Kidney capillary endothelial cell (primary cell): Measurements from ENCODE around the gene TRIM22.
"Not testable (repeated sequence)": the region's sequence is repeated elsewhere in the genome, so short reads cannot be mapped to it uniquely, and the experiment has no call there.

Source experiments
- DNase-seq: peaks from one replicate; pipeline ENCODE4 v3.0.0-alpha.2; 2018; ENCODE audit warnings: low spot score

TRIM22 gene

DNA sequence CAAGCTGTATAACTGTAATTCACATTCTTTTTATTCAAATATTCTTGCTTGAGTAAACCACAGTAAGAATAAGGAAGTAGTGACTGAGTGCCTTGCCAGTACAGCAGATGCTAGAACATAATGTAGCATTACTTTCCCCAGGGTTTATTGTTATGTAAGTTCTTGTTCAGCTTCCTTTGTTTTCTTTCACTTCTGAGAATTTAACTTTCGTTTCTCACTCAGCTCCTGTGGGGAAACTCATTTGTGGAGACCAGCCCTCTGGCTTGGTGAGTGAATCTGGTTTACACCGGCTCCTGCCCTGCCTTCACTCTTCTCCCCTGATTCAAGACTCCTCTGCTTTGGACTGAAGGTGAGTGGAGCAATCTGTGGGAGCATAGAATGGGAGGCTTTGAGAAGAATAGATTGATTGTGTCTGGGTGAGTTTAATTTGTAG is at the start of gene TRIM22:
Gene TRIM22, plus strand, starts transcription at position 240 of the 433 bp plus-strand sequence. CDS start 6,443 bp downstream, outside the sequence.
- no peak for DNase-seq

- DNase-seq: no peak
Measured at GRCh38 chr11:5639953-5640352, 49.6 kb upstream of the TRIM22 start.

DNA sequence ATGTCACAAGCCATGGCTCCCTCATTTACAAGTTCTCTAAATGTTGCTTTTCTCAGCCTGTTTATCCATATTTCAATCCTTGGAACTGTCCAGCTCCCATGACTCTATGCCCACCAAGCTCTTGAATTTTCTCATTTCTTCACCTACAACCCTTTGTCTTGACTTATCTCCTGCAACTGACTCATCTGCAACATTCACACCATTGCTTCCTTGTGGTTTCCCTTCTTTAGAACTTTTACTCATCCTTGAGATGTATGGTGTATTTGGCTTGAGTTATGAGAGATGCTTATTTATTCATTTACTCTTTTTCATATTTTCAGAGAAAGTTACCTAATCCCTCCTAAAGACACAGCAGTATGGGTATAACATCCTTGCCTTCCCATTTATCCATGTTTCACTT is 46.0 kb upstream of the TRIM22 start:
- DNase-seq: no peak

GRCh38 chr11:5646139-5646538 is 43.5 kb upstream of the TRIM22 start:
- no peak for DNase-seq

DNA sequence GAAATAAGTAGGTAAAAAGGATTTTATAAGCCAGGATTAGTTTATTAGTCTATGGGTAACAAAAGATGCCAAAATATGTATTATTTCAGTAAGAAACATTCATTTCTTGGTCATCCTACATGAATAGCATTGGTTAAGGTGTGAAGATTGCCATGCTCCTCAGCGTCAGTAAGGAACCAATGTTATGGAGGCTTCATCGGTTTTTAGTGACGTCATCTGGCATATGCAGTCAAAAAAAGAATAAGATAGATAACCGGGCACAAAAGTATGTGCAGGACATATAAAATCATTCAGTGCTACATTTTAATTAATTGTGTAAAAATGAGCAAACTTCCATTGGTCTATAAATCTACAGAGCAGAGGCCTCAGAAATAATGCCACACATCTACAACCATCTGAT is 34.1 kb upstream of the TRIM22 start:
- no peak for DNase-seq

DNA sequence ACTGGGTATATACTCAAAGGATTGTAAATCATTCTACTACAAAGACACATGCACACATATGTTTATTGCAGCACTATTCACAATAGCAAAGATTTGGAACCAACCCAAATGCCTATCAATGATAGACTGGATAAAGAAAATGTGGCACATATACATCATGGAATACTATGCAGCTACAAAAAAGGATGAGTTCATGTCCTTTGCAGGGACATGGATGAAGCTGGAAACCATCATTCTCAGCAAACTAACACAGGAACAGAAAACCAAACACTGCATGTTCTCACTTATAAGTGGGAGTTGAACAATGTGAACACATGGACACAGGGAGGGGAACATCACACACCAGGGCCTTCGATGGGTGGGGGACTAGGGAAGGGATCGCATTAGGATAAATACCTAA is 32.6 kb upstream of the TRIM22 start:
- DNase-seq: not testable (repeated sequence)

GRCh38 chr11:5658318-5658717 is 31.3 kb upstream of the TRIM22 start:
- no peak for DNase-seq

GRCh38 chr11:5663511-5663910 is 26.1 kb upstream of the TRIM22 start:
- no peak for DNase-seq

- no peak for DNase-seq
Measured at GRCh38 chr11:5665051-5665570, 24.5 kb upstream of the TRIM22 start.

- DNase-seq: no peak
Measured at GRCh38 chr11:5665746-5666401, 23.7 kb upstream of the TRIM22 start.

DNA sequence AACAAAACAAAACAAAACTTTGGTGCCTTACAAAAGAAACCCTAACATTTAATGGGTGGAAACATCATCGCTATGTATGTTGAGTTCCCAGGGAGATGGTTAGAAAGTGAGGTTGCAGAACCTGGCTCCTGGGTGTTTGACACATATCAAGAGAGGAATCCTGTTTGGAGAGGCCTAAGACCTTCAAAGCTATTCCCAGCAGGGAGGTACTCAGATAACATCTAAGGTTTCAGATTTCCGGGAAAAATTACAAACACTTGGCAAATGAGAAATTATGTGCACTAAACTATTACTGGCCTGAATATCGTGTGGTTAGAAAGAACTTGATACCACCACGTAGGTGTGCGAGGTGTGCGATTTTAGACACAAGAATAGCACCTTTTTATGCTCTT is 23.2 kb upstream of the TRIM22 start:
- no peak for DNase-seq

DNA sequence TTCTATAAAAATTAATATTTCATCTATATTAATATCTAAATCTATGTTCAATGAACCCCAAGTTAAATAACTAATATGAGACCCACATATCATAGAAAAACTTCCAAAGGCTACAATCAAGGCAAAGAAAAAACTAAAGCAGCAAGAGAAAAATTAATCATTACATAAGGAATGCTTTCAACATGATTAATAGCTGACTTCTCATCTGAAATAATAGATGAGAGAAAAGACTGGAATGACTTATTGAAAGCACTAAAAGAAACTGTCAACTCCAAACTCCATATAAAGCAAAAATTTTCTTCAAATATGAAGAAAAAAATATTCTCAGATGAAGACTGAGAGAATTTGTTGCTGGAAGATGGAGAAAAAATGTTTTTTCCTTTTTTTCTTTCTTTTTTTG is 17.8 kb upstream of the TRIM22 start:
- DNase-seq: no peak

DNA sequence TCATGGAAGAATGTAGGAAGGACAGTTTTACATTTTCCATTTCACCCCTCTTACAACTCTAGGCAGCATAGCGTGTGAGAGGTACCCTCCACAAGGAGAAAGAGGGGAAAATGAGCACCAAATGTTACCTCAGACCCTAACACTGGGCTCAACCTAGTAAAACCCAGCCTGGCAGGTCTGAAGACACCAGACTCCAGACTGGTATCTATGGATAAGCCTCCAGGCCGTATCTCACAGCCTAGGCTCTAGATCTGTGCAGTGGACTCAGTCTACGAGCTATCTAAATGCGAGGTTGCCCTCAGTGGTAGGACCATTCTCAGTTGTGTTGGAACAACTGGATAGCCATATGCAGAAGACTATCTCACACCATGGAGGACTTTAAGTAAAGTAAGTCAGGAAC is 15.2 kb upstream of the TRIM22 start:
- no peak for DNase-seq

- DNase-seq: no peak
Measured at GRCh38 chr11:5679811-5680210, 9.8 kb upstream of the TRIM22 start.

DNA sequence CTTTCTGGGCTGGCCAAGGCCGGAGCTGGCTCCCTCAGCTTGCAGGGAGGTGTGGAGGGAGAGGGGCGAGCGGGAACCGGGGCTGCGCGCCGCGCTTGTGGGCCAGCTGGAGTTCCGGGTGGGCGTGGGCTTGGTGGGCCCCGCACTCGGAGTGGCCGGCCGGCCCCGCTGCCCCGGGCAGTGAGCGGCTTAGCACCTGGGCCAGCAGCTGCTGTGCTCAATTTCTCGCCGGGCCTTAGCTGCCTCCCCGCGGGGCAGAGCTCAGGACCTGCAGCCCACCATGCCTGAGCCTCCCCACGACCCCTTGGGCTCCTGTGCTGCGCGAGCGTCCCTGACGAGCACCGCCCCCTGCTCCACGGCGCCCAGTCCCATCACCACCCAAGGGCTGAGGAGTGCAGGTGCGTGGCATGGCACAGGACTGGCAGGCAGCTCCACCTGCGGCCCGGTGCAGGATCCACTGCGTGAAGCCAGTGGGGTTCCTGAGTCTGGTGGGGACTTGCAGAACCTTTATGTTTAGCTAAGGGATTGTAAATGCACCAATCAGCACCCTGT is 6.6 kb upstream of the TRIM22 start:
- not testable (repeated sequence) for DNase-seq

DNA sequence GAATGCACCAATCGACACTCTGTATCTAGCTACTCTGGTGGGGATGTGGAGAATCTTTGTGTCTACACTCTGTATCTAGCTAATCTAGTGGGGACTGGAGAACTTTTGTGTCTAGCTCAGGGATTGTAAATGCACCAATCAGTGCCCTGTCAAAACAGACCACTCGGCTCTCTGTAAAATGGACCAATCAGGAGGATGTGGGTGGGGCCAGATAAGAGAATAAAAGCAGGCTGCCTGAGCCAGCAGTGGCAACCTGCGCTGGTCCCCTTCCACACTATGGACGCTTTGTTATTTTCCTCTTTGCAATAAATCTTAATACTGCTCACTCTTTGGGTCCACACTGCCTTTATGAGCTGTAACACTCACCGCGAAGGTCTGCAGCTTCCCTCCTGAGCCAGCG is 6.0 kb upstream of the TRIM22 start:
- DNase-seq: not testable (repeated sequence)

DNA sequence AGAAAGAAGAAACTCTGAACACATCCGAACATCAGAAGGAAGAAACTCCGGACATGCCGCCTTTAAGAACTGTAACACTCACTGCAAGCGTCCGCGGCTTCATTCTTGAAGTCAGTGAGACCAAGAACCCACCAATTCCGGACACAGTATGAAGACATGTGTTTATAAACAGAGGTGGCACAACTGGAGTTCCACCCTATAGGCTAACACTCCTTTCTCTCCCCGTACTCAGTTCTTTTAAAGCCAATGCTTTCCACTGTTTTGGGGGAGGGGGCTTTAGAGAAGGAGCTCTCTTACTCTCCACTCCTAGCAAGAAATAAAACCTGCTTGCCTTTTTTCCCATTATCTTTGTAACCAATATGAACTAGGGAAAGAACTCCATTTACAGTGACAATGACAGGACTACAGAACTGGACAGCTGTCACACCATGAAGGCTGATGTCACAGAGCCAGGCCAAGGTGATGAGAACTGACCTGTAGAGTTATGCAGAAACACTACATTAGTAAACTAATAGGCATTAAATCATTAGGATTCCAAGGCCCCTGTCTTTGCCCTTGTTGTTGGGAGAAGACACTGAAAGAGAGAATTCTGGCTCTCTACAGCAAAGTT is 5.4 kb upstream of the TRIM22 start:
- no peak for DNase-seq

- peak; percentile 96 for DNase-seq
Measured at GRCh38 chr11:5684646-5685362, 4.8 kb upstream of the TRIM22 start, which contains the start of gene TRIM5. TRIM5 (minus strand) TSS chr11:5685074; CDS start chr11:5680177, 4,897 bp downstream.

GRCh38 chr11:5686426-5686825 is 3.2 kb upstream of the TRIM22 start:
- no peak for DNase-seq

DNA sequence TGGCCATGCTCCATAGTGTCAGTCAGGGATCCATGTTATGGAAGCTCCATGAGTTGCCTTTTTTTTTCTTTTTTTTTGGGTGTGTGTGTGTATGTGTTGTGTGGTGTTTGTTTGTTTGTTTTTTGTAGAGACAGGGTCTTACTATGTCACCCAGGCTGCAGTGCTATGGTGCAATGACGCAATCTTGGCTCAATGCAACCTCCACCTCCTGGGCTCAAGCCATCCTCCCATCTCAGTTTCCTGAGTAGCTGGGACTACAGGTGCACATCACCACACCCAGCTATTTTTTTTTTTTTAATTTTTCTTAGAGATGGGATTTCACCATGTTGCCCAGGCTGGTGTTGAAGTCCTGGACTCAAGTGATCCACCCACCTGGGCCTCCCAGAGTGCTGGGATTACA is 1.1 kb upstream of the TRIM22 start:
- DNase-seq: no peak

DNA sequence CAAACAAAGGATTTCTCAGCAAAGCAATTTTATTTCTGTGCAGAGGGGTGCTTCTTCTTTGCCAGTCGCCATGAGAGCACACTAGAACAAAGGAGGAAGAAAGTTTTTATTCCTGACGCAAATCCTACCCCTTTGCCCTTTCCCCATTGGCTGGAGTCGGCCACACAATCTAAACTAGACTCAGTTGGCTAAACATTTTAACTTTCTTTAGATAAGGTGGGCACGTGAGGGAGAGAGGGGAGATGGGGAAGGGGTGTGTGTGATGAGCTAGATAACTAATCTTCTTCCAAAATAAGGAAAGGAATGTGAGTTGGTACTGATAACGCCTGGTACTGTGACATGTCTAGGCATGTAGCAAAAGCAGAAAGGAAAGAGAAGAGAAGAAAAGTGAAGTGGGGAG is 626 bp downstream of the TRIM22 start:
- no peak for DNase-seq

GRCh38 chr11:5690736-5691135 is 1.1 kb downstream of the TRIM22 start:
- DNase-seq: no peak
